HG02885 (cell line): Measurements from ENCODE around the gene BCAP29.
A peak's percentile ranks its signal among the peaks of the same experiment; 100 is the strongest.

ENCODE experiments used
- ATAC-seq: cut with Tn5 transposase; IDR thresholded peaks from one replicate; pipeline ENCODE4 v1.9.1; 2021; ENCODE audit warnings: mild to moderate bottlenecking; ENCODE audit not compliant: unreplicated experiment, poor library complexity

Gene BCAP29

DNA sequence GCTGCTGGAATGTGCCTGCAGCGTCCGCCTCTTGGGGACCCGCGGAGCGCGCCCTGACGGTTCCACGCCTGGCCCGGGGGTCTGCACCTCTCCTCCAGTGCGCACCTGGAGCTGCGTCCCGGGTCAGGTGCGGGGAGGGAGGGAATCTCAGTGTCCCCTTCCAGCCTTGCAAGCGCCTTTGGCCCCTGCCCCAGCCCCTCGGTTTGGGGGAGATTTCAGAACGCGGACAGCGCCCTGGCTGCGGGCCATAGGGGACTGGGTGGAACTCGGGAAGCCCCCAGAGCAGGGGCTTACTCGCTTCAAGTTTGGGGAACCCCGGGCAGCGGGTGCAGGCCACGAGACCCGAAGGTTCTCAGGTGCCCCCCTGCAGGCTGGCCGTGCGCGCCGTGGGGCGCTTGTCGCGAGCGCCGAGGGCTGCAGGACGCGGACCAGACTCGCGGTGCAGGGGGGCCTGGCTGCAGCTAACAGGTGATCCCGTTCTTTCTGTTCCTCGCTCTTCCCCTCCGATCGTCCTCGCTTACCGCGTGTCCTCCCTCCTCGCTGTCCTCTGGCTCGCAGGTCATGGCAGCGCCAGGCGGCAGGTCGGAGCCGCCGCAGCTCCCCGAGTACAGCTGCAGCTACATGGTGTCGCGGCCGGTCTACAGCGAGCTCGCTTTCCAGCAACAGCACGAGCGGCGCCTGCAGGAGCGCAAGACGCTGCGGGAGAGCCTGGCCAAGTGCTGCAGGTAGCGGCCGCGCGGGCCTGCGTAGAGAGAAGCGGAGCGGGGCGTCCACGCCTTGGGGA lies 81.2 kb downstream of the BCAP29 start:
- ATAC-seq, result peak; percentile 64

DNA sequence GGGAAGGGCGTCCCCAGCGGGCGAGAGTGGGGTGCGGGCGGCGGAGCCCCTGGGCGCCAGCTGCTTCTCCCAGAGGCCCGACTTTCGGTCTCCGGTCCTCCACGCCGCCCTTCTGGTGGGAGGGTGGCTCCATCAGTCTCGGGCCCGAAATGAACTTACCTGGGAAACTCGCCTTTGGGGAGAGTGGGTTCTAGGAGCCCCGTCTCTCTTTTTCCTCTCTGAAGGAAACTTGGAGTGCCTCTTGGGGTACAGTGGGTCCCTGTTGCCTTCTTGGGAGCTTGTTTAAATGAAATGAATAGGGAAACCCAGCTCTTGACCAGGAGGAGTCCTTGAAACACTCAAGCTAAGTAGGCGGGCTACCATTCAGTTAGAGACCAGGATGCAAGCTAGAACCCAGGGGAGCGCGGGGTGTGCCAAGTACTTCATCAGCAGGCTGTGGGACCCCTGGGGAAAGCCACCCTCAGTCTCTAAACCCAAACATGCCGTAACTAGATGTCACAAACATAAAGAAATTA lies 81.9 kb downstream of the BCAP29 start:
- ATAC-seq, result no peak

DNA sequence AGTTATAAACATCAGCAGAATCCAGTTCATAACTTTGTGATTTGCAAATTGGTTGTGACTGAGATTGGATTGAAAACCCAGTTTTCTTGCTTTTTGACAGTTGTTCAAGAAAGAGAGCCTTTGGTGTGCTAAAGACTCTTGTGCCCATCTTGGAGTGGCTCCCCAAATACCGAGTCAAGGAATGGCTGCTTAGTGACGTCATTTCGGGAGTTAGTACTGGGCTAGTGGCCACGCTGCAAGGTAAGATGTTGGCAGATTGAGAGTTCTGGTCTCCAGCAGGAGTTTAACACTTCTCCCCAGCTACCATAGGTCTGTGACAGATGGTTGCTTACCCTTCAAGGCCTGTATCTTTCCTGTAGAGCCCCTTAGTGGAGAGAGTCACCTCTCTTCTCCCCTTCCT lies 83.2 kb downstream of the BCAP29 start:
- ATAC-seq, result no peak

DNA sequence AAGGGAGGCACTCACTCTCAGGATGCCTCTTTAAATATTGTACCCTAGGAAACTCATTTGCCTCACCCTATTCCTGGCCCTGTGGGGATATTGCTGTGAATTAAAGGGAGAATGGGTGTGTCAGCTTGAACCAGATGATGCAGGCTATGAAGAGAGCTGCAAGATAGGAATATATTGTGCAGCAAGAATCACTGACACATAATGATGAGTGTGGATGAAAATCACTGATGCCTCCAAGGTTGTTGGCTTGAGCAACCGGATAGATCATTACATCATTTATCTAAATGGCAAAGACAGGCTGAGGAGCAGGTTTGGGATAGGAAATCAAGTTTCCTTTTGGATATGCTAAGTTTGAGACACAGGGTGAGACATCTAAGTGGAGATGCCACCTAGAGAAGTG lies 86.7 kb downstream of the BCAP29 start:
- ATAC-seq, result no peak

DNA sequence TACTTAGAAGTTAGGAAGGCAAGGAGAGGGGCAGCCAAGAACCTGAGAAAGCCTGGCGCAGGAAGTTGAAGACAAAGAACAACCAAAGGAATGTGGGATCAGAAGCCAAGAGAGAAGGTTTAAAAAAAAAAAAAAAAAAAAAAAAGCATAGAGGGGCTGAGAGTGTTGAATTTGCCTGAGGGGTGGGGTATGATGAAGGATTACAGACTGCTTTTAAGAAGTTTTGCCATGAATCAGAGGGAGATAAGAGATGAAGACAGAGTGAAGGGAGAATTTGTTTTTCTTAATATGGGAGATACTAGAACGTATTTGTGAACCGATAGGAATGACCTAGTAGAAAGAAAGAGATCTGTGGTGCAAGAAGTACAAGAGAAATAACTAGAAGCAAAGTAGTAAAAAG lies 87.3 kb downstream of the BCAP29 start:
- no peak for ATAC-seq

DNA sequence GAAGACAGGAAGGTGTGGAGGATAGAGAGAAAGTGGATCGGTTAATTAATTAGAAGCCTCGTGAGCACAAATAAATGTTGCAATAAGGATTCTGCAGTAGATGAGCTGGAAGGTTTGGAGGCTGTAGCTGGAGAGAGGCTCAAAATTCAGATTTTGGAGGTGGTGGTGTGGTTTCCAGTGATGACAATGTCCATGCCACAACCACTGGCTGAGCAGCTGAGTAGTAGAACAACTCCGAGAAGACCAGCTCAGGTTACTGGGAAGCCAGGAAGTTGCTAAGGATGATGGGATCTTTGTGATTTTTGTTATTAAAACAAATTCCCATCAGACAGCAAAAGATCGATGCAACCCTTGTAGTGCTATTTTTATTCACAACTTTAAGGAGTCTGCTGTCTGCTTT lies 88.2 kb downstream of the BCAP29 start:
- no peak for ATAC-seq
